IPS DF 19.7 (cell line): ENCODE measurements around the gene WIPF2.

Source experiments
- DNase-seq: peaks from one replicate; pipeline ENCODE4 v3.0.0-alpha.2; 2013; ENCODE audit warnings: low read depth, low spot score

WIPF2 gene

GRCh38 chr17:40326014-40326831 is 107.1 kb downstream of the WIPF2 start:
- no peak for DNase-seq

GRCh38 chr17:40326832-40327199 is 107.7 kb downstream of the WIPF2 start:
- DNase-seq: no peak

GRCh38 chr17:40327244-40327729 is 108.2 kb downstream of the WIPF2 start:
- DNase-seq: no peak

GRCh38 chr17:40327735-40328385 is 108.8 kb downstream of the WIPF2 start:
- no peak for DNase-seq

GRCh38 chr17:40328386-40328766 is 109.3 kb downstream of the WIPF2 start:
- DNase-seq: no peak

- DNase-seq: no peak
Measured at GRCh38 chr17:40329839-40330794, 111.0 kb downstream of the WIPF2 start.

- no peak for DNase-seq
Measured at GRCh38 chr17:40330850-40331470, 111.9 kb downstream of the WIPF2 start.

- DNase-seq: no peak
Measured at GRCh38 chr17:40331743-40332641, 112.9 kb downstream of the WIPF2 start.
